ENCODE measurements around the gene CCDC149. TPM values are rescaled to one million over a fixed set of nuclear protein-coding genes. Genes with fewer than 3 reads are reported as not detected.

The CCDC149 gene
- total and polyA plus RNA-seq, 8 donors, result 14.3 to 25.3 (median 20.3) TPM

DNA sequence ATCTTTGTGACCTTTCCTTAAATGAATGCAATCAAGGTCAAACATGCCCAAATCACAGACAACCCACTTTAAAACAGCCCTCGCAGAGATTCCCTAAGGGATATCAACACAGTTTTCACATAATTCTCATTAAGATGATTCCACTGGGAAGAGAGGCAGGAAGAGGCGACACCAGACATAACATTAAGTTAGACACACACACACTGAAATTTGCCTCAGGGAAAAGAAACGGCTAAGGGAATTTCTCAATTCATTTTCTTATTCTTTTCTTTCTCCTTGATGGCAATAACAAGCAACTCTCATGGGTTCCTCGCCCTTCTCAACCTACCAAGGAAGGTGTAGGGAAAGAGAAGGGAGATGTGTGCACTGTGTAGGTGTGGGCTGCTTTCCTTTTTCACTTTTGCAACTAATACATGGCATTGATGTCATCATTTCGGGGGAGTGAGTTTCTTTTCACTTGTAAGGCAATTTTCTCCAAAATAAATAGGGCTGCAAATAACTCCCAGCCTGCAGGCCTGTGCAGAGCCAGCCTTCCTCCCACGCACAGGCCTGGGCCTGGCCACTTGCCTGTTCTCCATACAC lies 76.1 kb downstream of the CCDC149 start:
- WGBS, 2 donors, result 93 to 94% methylated on average over 6 of the region's 6 CpGs
- Histone ChIP-seq H3K4me3 (no peak overlapping the region), H3K4me1 (no peaks in the 10 kb centered on the region), H3K27ac (no peak overlapping the region), H3K9me3 (no peaks in the 10 kb centered on the region), H3K36me3 (peaks cover 3 to 16% (median 4%) of the 10 kb centered on the region in 3 donors), H3K27me3 (no peaks in the 10 kb centered on the region)
- TF ChIP-seq CTCF (IDR thresholded peaks at IDR 0.05), result no peak
- intact Hi-C loops (cut with DNase I), result no loop called here
- no peak for DNase-seq
- no peak for FAIRE-seq
- ATAC-seq, result no peak

DNA sequence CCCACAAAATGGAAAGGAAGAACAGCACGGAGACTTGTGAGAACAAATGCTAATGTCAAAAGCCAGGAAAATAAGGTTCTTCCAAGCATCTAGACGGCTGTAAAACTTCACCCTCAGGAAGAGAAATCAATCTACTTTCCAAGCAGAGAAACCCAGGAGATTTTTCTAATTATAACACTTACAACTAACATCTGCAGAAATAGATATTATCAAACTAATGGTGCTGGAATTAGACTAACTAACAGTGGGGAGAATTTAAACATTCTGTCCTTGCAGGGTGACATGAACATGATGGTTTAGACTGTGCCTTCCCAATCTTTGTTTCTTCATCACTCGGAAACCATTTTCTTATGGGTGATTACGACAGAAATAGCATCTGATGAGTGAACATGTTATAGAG lies 77.1 kb downstream of the CCDC149 start:
- no peaks in the 10 kb centered on the region for H3K4me1 ChIP-seq
- WGBS, 2 donors, result 94 to 96% methylated on average over 4 of the region's 4 CpGs
- peaks cover 3 to 25% (median 4%) of the 10 kb centered on the region in 3 donors for H3K36me3 ChIP-seq
- ATAC-seq (no peak), DNase-seq (no peak), FAIRE-seq (no peak)
- H3K9me3 ChIP-seq, result no peaks in the 10 kb centered on the region
- no peak overlapping the region for H3K27ac ChIP-seq
- no peak overlapping the region for H3K4me3 ChIP-seq
- no peaks in the 10 kb centered on the region for H3K27me3 ChIP-seq
- TF ChIP-seq CTCF (IDR thresholded peaks at IDR 0.05), result no peak
- intact Hi-C loops (cut with DNase I), result no loop called here

- DNase-seq (no peak), FAIRE-seq (no peak), ATAC-seq (no peak)
- no peak for TF ChIP-seq CTCF (IDR thresholded peaks at IDR 0.05)
- peaks cover 0 to 37% (median 3%) of the 10 kb centered on the region in 3 donors for H3K36me3 ChIP-seq
- H3K27ac ChIP-seq, result no peak overlapping the region
- 84 to 94% methylated on average over 3 of the region's 3 CpGs for WGBS, 2 donors
- intact Hi-C loops (cut with DNase I), result no loop called here
- H3K9me3 ChIP-seq, result no peaks in the 10 kb centered on the region
- no peaks in the 10 kb centered on the region for H3K4me1 ChIP-seq
- no peak overlapping the region for H3K4me3 ChIP-seq
- no peaks in the 10 kb centered on the region for H3K27me3 ChIP-seq
Observed at GRCh38 chr4:24831637-24832036, 81.2 kb downstream of the CCDC149 start.

DNA sequence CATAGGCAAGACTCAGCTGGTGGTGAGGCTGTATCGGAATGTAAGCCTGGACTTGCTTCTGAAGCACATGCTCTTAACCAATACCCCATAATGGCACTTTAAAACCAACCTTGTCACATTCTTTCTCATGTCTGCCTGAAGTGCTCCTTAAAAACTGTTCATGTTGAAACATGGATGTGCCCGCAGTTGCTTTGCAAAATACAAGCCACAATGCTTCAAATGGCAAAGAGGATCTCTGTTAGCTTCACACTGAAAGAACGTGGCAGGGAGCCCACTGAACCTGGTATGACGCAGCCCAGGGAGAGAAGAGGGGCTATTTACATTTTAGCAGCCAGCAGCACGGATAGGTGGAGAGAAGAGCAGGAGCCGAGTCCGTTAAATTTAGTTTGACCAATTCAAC lies 88.1 kb downstream of the CCDC149 start:
- no peak for FAIRE-seq

More for the DNA sequence above, 88.1 kb downstream of the CCDC149 start:
- H3K36me3 ChIP-seq, result peaks cover 0 to 14% (median 0%) of the 10 kb centered on the region in 3 donors
- ATAC-seq, result no peak
- intact Hi-C loops (cut with DNase I), result no loop called here
- no peak overlapping the region for H3K4me3 ChIP-seq
- 92 to 94% methylated on average over 7 of the region's 7 CpGs for WGBS, 2 donors
- H3K27ac ChIP-seq, result no peak overlapping the region
- no peaks in the 10 kb centered on the region for H3K4me1 ChIP-seq
- DNase-seq, result no peak
- TF ChIP-seq CTCF (IDR thresholded peaks at IDR 0.05), result no peak
- no peaks in the 10 kb centered on the region for H3K27me3 ChIP-seq
- H3K9me3 ChIP-seq, result no peaks in the 10 kb centered on the region

All from pancreas (tissue), 10 donors.